Activated T-cell treated with anti-CD3 and anti-CD28 coated beads for 1 hour (primary cell): ENCODE measurements around the gene CCL27.
"Not testable (repeated sequence)": the region's sequence is repeated elsewhere in the genome, so short reads cannot be mapped to it uniquely, and the experiment has no call there.

ENCODE experiments used
- DNase-seq: peaks from one replicate; pipeline ENCODE4 v3.0.0-alpha.2; 2020; ENCODE audit warnings: low read depth

The CCL27 gene

DNA sequence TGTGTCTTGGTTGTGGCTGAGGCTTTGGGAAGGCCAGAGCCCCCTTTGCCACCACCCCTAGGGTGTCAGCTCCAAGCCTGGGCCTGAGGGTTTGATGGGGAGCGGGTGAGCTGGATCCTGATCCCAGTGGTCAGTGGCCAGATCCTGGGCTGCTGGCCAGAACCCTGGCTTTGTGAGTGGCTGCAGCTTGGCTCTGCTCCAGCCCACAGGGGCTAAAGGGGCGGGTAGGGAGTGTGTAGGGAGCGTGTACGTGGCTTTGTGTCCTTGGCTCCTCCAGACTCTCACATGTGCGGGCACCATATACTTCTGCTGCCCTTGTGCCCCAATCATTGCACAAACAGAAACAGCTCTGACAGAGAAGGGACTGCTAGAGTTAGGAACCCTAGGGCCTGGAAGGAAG lies 11.6 kb downstream of the CCL27 start:
- no peak for DNase-seq

DNA sequence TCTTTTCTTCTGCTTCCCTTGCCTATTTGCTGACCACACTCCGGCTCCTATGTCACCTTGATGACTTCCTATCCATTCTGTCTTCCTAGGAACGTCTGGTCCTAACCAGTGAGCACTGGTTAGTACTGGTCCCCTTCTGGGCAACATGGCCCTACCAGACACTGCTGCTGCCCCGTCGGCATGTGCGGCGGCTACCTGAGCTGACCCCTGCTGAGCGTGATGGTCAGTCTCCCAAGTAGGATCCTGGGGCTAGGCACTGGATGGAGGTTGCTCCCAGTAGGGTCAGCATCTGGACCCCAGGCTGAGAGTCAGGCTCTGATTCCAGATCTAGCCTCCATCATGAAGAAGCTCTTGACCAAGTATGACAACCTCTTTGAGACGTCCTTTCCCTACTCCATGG lies 13.8 kb downstream of the CCL27 start:
- DNase-seq: no peak

DNA sequence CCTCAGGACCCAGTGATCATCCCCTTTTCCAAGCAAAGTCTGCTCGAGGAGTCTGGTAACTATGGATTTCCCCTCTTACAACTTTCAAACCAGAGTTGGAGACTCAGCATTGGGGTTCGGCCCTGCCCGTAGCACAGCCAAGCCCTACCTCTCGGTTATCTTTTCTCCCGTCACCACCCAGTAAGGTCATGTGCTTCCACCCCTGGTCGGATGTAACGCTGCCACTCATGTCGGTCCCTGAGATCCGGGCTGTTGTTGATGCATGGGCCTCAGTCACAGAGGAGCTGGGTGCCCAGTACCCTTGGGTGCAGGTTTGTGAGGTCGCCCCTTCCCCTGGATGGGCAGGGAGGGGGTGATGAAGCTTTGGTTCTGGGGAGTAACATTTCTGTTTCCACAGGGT lies 14.8 kb downstream of the CCL27 start:
- no peak for DNase-seq

DNA sequence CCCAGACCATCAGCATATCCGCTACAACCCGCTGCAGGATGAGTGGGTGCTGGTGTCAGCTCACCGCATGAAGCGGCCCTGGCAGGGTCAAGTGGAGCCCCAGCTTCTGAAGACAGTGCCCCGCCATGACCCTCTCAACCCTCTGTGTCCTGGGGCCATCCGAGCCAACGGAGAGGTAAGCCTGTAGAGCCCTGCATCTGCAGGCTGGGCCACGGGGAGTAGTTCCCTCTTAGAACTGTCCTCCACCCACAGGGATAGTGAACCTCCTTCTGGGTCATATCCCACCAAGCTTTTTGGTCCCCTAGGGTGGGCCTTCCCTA lies 15.4 kb downstream of the CCL27 start:
- DNase-seq: no peak

DNA sequence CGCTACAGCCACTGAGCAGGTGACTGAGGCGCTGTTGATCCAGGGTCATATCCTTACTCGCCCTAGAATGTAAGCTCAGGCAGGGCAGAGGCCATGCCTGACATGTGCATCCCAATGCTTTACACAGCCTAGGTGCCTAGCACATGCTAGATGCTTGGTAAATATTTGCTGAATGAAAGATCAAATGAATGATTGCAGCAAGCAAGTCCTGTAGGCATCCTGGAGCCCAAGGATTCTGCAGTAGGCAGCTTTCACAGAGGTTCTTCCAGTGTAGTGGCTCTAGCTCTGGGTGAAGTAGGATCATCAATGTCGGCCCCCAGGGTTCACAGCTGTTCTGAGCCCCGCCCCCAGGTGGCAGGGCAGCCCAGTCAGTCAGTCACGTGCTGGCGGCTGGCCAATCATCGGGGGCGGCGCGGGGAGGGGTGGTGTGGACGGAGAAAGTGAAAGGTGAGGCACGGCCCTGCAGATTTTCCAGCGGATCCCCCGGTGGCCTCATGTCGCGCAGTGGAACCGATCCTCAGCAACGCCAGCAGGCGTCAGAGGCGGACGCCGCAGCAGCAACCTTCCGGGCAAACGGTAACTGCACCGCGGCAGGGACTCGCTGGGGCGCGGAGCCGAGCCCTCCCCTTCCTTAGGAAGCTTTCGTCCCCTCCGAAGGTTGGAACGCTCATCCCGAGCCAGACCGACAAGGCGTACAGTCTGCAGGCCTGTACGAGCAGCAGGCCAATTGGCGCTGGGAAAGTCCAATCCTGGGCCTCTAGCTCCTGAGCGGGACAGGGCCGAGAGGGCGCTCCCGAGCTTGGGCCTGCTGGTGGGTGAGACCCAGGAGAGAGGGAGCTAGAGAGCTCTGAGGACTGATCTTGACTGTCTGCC lies 16.0 kb downstream of the CCL27 start, which contains the start of gene GALT:
TSS of gene GALT (plus strand) at position 465 of the 873 bp plus-strand sequence. CDS start at position 495, 30 bp downstream.
- DNase-seq: peak; percentile 99

DNA sequence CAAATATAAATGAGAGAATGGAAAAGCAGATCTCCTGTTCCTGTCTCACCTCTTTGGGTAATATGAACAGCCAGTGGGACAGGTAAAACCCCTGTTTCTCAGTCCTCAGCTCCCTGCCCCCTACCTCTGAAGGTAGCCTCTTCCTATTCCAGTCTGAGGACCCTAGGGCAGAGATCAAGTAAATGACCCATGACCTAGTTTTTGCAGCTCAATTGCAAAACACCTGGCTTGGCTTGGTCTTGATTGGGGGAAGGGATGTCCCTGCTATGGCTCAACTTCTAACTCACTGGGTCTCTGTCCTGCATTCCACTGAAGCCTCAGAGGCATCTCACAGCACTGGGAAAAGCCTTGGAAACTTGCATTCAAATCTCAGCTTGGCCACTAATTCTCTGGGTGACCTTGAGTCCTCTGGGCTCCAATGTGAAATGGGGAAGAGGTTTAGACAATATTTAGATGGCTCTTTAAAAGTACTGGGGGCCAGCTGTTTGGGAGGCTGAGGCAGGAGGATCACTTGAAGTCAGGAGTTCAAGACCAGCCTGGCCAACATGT lies 17.6 kb downstream of the CCL27 start:
- no peak for DNase-seq

DNA sequence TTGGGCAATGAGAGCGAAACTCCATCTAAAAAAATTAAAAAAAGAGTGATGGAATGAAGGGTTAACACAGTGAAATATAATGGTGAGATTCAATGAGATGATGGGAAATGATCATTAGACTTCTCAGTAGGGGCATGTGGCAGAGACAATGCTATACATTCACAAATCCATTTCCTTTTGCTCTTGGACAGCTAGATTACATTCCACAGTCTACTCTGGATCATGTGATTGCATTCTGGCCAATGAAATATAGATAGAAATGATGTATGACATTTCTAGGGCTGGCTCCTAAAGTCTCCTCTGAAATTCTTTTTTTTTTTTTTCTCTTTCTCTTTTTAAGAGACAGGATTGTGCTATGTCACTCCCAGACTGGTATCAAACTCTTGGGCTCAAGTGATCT lies 19.8 kb downstream of the CCL27 start:
- no peak for DNase-seq

DNA sequence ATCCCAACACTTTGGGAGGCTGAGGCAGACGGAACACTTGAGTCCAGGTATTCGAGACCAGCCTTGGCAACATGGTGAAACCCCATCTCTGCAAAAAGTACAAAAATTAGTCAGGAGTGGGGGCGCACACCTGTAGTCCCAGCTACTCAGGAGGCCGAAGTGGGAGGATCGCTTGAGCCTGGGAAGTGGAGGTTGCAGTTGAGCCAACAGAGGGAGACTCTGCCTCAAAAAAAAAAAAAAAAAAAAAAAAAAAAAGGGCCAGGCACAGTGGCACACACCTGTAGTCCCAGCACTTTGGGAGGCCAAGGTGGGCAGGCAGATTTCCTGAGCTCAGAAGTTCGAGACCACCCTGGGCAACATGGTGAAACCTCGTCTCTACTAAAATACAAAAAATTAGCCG lies 23.1 kb downstream of the CCL27 start:
- DNase-seq: not testable (repeated sequence)

DNA sequence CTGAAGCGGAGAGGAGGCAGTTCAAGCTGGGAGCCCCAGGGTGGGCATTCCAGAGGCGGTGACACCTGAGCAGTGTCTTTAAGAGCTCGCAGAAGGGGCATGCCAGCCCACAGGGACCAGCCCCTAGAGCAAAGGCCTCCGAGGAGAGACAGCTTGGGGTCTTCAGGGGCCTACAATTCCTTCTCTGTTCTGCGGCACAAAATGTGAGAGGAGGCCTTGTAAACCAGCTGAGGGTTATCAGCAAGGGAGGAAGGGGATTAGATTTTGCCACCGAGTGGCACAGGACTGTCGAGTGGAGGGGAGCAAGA lies 24.4 kb downstream of the CCL27 start:
- DNase-seq: no peak

DNA sequence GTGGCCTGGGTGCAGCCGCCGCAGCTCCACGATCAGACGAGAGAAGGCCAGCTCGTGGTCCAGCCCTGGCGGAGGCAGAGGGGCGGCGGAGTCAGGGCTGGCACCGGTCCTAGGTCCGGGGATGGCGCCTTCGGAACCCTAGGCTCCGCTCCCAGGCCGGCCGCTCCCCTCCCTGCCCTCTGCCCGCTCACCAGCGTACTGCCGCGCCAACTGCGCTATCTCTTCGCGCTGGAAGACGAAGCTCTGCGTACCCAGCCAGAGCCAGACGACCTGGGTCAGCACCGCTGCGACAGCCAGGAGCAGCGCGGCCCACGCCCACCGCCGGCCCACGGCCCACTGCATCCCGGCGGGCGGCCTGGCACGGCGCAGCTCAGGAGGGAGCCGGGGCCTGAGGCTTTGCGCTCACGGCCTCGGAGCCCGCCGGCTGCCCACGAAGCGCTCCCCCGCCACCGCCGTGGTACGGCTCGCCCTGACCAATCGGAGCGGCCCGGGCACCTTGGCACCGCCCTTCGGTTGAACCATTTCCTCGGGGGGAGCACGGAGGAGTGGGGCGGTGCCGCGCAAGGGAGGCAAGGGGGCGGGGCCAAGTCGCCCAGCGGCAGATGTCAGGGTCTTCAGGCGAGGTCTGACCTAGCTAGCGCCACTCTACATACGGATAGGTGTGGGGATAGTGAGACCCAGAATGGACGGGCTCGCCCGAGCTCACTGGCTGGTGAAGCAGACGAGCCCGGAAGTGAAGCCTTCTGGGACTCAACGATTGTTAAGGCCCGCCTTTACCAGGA lies 24.9 kb downstream of the CCL27 start, which contains the start of gene SIGMAR1:
TSS of gene SIGMAR1 (minus strand) at position 432 of the 782 bp plus-strand sequence. CDS start at position 342, 90 bp downstream.
- DNase-seq: peak; percentile 95

DNA sequence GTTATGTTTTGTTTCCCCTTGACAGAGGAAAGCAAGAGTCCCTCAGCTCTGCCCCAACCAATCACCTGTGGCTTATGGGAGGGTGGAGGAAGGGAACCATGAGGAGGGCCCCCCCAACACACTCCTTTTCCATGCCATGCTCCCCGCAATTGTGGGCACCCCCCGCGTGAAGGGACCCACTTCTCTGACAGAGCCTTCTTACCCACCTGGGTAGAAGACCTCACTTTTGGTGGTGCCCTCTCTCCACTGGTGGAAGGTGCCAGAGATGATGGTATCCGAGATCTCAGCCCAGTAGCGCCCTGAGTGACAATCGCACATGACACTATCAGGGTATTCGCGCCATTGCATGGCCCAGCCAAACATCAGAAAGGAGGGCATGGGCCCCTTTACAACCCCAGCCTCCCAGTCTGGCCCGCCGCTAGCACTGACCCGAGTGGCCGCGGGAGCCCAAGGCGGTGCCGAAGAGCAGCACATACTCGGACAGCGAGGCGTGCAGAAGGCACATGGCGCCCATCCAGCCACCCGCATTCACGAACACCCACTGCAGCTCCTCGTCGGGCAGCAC lies 25.6 kb downstream of the CCL27 start:
- DNase-seq: no peak

DNA sequence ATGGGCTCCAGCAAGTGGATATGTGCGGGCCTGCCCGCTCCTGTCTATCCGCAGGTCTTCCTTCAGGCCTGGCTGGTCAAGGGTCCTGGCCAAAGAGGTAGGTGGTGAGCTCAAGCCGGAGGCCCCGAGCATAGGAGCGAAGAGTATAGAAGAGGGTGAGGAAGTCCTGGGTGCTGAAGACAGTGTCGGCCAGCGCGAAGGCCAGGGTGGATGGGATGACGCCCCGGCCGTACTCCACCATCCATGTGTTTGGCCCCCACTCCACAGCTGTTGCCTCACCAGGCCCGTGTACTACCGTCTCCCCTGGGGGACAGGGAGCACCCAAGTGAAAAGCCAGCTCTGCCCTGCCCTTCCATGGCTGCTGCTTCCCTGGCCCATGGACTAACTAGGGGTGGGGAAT lies 26.9 kb downstream of the CCL27 start:
- DNase-seq: no peak

DNA sequence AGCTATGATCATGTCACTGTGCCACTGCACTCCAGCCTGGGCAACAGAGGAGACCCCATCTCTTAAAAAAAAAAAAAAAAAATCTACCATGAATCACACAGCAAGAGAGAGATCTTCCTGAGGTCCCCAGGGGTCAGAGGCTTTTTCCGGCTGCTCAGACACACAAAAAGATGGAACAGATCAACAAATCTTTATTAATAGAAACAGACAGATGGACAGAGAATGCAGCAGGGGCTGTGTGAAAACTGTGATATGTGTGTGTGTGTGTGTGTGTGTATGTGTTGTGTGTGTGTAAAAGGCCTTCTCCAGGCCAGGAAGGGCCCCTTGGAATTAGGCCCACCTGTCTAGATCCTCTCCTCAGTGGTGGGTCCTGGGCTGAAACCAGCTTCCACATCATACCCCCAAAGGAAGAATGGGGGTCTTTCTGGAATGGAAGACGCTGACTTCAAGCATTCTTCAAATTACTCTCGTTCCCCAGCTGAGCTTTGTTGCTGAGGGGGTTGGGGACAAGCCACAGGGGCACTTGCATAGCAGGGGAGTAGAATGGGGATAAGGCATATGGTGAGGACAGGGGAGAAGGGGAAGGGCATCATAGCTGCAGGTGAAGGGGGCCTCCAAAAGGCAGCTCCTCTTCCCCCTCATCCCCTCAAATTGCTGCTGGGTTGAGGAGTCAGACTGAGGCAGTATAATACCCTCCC lies 27.8 kb downstream of the CCL27 start:
- DNase-seq: no peak

DNA sequence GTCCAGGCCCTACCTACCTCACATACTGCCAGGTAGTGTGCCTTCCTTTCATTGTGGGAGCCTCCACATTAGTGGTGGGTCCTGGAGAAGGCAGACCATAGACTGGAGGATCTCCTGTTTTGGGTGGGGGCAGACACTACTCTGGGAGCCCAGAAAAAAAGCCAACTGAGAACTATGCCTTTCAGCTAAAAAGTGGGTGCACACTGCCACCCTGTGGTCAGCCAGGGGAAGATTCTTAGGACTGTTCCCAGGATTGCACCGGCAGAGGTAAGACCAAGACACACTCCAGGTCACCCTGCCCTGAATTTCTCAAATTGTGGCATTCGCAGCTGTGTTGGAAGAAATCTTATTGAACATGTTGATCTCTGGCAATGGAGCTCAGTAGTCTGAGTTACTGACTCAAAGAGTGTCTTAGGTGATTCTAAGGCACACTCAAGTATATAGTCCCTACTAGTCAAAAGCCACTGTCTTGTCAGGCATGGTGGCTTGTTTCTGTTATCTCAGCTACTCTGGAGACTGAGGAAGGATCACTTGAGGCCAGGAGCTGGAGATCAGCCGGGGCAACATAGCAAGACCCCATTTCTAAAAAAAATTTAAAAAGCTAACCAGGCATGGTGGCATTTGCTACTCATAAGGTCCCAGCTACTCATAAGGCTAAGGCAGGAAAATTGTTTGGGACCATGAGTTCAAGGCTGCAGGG lies 28.5 kb downstream of the CCL27 start:
- DNase-seq: peak; percentile 74

DNA sequence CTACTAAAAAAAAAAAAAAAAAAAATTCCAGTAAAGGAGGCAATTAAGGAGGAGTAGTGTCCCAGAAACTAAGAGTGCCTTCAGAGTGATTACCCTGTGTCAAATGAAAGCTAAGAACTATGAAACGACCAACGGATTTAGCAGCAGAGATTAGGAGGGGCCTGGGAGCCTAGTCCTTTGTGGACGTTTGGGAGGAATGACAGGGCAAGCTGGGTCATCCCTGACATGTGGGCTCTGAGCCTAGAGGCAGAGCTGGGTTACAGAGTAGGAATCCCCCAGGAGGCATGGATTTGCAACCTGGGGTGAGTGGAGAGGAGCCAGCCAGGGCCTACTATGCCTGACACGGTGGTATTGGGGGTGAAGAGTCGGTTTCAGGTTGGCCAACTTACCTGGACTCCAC lies 29.3 kb downstream of the CCL27 start:
- DNase-seq: no peak

DNA sequence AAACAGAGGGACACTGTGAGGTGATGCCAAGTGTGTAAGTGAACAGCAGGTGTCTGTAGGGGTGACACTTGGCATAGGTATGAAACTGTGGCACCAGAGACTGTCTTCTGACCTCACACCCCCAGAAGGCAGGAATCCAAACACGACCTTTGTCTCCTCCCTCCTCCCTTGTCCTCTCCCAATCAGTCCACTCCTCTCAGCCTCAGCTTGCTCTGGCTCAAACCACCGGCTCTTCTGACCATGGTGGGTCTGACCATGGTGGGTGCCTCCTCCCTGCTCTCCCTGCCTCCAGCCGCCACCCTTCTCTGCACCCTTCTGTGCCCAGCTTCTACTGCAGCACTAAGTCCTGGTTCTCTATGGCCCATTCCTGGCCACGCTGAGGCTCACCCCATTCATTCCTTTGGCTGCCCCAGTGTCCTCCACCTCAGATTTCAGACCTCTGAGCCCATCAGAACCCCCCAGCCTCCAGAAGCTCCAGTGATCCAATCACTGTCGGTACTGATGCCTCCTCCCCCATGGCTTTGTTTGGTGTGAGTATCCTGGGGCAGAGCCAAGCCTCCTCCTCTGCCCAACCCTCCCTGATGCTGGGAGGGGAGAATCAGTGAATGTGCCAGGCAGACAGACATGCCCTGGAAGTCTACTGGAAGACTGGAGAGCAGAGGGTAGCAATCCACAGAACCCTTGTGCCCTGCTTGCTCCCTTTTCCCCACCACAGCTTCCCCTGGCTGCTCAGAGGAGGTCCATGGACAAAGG lies 31.9 kb downstream of the CCL27 start:
- no peak for DNase-seq

DNA sequence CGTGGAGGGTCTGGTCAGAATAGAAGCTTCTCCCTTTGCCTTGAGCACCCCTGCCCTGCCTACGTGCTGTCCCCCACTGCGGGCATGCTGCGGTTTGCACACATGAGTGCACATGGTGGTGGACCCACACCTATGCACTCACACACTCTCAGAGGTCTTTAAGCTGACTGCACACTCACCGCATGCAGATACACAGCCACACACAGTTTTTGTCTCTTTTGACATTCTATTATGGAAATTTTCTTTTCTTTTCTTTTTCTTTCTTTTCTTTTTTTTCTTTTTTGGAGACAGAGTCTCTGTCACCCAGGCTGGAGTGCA lies 33.0 kb downstream of the CCL27 start:
- no peak for DNase-seq

DNA sequence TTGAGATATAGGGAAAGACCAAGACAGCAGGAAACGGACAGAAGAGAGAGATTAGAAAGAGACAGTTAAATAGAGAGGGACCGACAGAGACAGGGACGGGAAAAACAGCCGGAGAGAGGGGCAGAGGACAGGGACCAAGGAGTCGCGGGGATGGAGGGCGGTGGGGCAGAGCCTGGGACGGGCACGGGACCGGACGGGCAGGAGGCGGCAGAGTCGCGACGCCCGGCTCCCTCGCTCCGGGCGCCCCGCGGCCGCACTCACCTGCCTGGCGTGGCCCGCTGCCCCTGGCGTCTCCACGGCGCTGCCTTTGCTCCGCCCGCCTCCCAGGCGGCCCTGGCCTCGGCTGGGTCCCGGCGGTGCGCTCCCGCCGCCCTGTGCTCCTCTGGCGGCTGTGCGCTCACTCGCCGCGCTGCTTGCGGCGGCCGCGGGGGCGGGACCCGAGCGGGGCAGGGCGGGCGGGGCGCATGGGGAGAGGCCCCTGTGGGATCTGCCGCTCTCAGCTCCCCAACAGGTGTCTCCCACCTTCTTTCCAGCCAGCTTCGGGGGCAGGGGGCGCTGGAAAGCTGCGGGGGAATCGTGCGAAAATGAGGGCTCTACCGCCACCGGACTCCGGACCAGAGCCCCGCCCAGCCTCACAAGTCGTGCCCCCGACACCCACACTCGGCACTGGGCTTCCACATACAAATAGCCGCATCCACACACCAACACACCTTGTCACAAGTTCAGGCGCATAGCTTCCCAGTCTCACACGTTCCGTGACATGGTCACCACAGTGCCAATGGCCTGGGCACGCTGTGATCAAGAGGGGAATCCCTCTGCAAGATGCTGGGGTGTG lies 33.6 kb downstream of the CCL27 start, which contains the start of gene ARID3C:
TSS of gene ARID3C (minus strand) at position 411 of the 835 bp plus-strand sequence. CDS start 1,052 bp downstream, outside the sequence.
- DNase-seq: no peak

DNA sequence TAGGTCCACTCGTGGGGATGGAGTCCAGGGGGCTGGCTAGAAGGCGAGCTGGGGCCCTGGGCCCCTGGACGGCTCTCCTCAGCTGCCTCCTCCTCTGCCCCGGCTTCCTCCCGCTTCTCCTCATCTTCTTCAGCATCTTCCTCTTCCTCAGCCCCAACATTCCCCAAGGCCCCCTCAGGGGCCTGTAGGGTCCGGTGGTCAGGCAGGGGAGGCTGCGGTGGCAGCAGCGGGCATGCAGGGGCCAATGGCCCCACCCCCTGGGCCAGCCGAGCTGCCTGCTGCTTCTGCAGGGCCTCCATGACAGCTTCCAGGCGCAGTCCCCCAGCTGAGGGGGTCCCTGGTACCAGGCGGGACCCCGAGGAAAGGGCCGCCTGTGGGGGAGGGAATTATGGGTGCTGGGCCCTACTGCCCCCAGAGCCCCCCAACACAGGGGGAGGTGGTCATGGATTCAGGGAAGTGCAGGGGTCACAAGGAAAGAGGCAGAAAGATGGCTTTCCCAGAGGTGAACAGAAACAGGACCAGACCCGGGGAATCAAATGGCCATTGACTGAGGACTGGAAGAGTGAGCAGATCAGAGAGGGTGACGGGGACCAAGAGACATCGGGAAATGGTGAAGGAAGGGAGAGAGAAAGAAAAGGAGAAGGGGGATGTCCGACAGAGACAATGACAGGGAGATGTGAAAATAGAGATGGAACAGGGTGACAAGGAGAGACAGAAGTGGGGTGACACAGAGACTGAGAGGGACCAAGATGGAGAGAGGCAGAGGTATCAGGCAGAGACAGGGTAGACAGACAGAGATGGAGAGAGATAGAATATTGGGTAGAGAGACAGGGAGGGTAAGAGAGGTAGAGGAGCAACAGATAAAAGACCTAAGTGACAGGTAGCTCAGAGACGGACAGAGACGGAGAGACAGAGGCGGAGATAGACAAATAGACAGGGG lies 34.5 kb downstream of the CCL27 start:
- no peak for DNase-seq
